Bronchial epithelial cell (primary cell): ENCODE results near the gene KRT80. TPM values are rescaled to one million over a fixed set of nuclear protein-coding genes. Genes with fewer than 3 reads are reported as not detected.

Experiments used
- DNase-seq: peaks from one replicate; pipeline ENCODE4 v3.0.0-alpha.2; 2010; ENCODE audit warnings: low read depth
- FAIRE-seq: peaks from 2 replicates; lab custom pipeline; 2011; peaks lifted over from hg19 to GRCh38; lab: Jason Lieb, UNC
- H3K27me3 ChIP-seq: 2 replicates; pipeline ENCODE4 v1.5.1; 2011; ENCODE audit warnings: low read length; ENCODE audit not compliant: control insufficient read depth, insufficient read depth
- H3K36me3 ChIP-seq: 2 replicates; pipeline ENCODE4 v1.5.1; 2011; ENCODE audit warnings: low read length; ENCODE audit not compliant: control insufficient read depth, insufficient read depth
- H3K4me3 ChIP-seq: 2 replicates; pipeline ENCODE4 v1.5.1; 2011; ENCODE audit warnings: mild to moderate bottlenecking, low read depth, low read length, control low read depth
- CTCF ChIP-seq: IDR thresholded peaks from 2 replicates; pipeline ENCODE4 v1.5.1; 2011; ENCODE audit warnings: mild to moderate bottlenecking, moderate library complexity, low read length, control low read depth, inconsistent platforms; ENCODE audit not compliant: insufficient read depth, severe bottlenecking
- total RNA-seq: library from RNA; depleted of rRNA; stranded (reverse); fragments of >200 nt; gene quantifications from 2 replicates; pipeline ENCODE4 v1.2.1, GENCODE V29; 2014

KRT80 gene
- total RNA-seq, 1 donor from 2014 or later = 14.7 TPM

- no peaks in the 10 kb centered on the region for H3K27me3 ChIP-seq
- no peak overlapping the region for H3K4me3 ChIP-seq
- DNase-seq (no peak), FAIRE-seq (peak; percentile 18)
- H3K36me3 ChIP-seq = no peaks in the 10 kb centered on the region
- no peak for TF ChIP-seq CTCF
Measured at GRCh38 chr12:52160200-52160599, 31.6 kb downstream of the KRT80 start.

DNA sequence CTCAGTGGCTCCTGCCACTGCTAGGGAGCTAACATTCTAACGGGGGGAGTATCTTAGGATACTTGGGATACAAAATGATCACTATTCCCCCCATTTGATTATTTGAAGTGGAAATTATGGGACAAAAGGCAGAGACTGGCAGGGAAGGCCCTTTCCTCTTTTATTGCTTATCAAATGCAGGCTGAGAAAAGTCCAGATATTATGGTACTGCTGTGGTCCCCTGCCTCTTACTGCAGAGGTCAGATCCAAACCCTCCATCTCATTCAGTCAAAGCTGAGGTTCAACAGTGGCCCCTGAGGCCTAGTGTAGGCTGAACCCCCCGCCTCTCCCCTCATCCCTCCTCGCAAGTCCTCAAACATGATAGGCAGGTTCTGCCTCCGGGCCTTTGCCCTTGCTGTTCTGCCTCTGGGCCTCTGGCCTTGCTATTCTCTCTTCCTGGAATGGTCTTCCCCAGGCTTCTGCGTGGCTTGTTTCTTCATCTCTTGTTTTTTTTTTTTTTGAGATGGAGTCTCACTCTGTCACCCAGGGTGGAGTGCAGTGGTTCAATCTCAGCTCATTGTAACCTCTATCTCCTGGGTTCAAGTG, 34.2 kb downstream of the KRT80 start:
- Histone ChIP-seq H3K36me3 (no peaks in the 10 kb centered on the region), H3K4me3 (no peak overlapping the region), H3K27me3 (no peaks in the 10 kb centered on the region)
- FAIRE-seq (no peak), DNase-seq (no peak)
- TF ChIP-seq CTCF = no peak

GRCh38 chr12:52156757-52157565, 34.9 kb downstream of the KRT80 start:
- peak; percentile 92 for TF ChIP-seq CTCF
- DNase-seq = peak; percentile 62
- Histone ChIP-seq H3K36me3 (no peaks in the 10 kb centered on the region), H3K27me3 (no peaks in the 10 kb centered on the region), H3K4me3 (no peak overlapping the region)
- FAIRE-seq = peak; percentile 60

DNA sequence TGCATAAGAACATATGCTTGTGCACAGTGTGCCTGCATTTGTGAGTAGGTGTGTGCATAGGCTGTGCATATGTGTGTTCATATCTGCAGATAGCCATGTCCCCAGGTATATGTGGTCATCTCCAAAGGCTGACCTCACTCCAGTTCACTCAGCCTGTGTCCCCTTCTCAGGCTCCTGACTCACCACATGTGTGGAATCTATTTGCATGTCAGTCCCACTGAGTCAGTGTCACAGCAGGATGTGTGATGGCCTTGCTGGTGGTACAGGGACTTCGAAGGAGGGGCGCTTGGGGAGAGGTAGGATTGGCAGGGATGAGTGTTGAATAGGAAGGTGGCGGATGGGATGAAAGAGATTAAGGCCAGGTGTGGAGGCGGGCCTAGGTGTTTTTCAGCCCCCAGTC, 35.5 kb downstream of the KRT80 start:
- no peak overlapping the region for H3K4me3 ChIP-seq
- no peaks in the 10 kb centered on the region for H3K27me3 ChIP-seq
- TF ChIP-seq CTCF = no peak
- DNase-seq (peak; percentile 60), FAIRE-seq (no peak)
- H3K36me3 ChIP-seq = no peaks in the 10 kb centered on the region

DNA sequence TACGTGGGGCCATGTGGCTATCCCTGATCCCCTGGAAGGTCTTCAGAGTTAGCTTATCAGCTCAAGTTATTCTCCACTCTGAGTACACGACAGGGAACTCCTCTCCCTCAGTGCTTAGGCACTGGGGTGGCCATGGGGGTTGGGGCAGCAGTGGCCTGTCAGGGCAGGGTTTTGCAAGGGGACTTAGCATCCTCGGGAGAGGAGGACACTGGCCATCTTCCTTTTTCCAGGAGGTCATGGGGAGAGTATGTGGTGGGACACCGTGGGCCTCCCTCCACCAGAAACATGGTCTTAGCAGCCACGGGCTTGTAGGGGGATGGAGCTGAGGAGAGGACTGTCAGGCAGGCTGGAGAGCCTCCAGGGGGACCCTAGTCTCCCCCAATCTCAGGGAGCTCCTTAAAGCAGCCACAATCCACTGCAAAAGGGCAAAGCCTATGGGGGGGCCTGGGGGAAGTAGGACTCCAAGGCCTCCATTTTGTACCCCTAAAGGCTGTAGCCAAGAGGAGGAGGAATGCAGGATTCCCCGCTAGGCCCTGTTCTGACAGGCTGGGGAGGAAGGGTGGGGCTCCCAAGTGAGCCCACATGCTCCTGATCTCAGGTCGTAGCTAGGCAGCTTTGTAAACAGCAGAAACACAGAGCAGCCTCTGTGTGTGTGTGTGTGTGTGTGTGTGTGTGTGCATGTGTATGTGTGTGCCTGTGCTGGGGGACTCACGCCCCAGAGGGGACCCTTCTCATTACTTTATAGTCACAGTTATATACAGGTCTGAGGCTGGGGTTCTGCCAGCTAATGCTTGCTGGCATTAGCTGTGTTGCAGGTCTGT, 36.6 kb downstream of the KRT80 start:
- DNase-seq (peak; percentile 95), FAIRE-seq (peak; percentile 43)
- no peaks in the 10 kb centered on the region for H3K27me3 ChIP-seq
- H3K36me3 ChIP-seq = no peaks in the 10 kb centered on the region
- H3K4me3 ChIP-seq = no peak overlapping the region
- TF ChIP-seq CTCF = no peak
